GM18499 (cell line): ENCODE measurements around the gene PPP1R37.

Experiments
- ATAC-seq: cut with Tn5 transposase; IDR thresholded peaks from one replicate; pipeline ENCODE4 v1.9.1; 2021; ENCODE audit warnings: moderate number of reproducible peaks; ENCODE audit not compliant: insufficient read depth, unreplicated experiment

Gene PPP1R37

DNA sequence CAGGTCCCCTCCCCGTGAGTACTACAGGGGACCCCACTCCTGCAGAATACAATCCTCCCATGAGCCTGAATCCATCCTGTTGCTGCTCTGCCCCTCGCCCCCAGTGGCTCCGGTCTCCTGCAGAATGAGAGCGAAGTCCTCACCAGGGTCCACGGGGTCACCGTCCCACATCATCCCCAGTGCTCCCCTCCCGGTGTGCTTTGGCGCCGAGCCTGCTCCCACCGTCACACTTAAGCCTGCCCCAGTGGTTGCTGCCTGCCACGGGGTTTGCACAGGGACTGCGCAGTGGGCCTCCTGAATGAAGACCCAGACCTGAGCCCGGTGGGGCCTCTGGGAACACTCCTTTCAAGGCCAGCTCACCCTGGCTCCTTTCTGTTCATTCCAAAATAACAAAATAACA, 37.3 kb downstream of the PPP1R37 start:
- no peak for ATAC-seq

DNA sequence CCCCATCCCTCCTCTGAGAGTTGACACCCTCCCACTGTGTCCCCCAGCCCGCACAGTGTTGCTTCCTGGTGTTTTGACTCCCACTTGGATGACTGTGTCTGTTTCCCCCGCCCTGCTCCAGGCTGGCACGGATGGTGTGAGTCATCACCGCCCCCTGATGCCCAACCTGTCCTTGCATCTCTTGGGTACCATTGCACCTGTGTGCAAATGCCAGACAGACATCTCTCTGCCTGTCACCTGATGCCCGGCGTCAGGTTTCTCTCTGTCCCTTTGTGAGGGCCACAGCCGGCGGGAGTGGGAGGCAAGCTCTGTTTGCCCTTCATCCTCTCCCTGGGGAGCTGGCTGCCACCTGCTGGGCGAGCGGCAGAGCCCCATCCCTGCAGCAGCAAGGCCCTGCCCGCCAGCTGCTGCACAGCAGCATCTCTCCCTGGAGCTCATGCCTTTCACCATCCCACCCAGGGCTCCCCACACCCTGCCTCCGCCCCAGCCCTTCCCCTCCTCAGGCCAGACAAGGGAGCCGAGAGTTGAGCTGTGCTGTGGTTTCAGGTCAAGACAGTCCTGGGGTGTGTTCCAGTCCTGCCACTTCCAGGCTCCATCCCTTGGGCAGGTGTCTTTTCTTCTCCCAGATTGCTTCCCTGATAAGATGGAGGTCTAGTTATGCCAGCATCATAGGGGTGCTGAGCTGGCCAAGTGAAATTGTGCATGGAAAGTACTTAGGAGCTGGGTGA, 38.1 kb downstream of the PPP1R37 start:
- no peak for ATAC-seq

DNA sequence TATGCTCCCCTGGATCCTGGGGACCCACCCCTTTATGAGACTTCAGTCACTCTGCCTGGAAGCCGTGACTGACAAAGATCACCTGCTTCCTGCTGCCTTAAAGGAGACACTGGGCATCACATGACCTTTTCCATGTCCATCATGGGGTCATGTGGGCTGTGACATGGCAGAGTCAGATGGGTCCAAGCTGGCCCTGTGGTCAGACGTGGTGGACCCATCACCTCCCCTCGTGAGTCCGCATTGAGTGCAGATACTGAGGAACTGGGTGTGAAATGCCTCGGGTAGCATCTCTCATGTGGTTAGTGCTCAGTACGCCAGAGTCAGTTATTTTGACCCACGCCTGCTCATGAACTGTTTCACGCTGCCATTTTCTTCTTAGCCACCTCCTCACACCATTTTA, 40.7 kb downstream of the PPP1R37 start:
- ATAC-seq: no peak

DNA sequence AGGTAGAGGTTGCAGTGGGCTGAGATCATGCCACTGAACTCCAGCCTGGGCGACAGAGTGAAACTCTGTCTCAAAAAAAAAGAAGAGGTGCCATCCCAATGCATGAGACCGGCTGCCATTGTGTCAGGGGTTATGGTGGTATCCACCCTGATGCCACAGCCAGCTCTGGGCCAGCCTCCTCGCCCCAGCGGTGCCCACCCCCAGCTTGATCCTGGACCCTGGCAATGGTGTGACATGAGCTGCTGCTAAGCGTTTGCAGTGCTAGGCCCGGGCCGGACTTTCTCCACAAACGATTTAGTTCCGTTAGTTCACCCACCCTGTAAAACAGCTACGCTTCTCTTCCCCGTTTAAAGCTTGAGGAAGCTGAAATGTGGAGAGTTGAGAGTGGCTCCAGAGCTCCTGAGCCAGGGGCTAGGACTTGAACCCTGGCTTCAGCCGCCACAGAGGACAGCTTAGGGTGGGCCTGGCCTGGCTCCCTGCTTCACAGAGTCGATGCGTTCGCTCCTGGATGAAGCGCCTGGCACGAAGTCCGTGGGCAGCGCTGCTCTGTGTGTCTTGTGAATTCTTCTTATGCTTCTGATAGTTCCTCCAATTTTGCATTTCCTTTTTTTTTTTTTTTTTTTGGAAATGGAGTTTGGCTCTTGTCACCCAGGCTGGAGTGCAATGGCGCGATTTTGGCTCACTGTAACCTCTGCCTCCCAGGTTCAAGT, 42.4 kb downstream of the PPP1R37 start:
- no peak for ATAC-seq

DNA sequence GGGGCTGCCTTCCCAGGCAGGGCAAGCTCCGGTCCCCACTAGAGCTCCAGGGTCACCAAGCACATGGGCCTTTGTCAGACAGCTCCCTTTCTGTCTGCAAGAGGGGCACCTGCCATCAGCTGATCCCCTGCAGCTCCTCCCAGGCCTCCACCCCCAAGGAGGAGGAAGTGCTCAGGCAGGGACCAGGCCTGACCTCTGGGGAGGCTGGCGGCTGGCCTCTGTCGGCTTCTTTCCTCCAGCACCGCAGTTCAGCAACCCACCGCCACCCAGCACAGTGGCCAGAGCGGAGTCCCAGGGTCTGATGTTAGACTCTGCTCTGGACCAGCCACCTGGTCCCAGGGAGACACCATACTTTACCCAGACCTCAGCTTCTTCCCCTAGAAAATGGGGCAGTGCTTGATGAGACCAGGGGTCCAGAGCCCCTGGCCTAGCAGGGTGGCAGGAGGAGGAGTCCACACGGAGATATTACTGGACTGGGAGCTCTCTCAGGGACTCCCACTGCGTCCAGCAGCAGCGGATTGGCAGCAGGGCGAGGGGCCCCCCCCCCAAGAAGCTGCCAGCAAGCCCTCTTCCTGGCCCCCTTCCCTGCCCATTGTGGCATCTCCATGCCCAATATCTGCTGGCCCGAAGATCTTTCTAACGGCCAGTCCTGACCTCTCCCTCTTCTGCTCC, 43.7 kb downstream of the PPP1R37 start:
- no peak for ATAC-seq

DNA sequence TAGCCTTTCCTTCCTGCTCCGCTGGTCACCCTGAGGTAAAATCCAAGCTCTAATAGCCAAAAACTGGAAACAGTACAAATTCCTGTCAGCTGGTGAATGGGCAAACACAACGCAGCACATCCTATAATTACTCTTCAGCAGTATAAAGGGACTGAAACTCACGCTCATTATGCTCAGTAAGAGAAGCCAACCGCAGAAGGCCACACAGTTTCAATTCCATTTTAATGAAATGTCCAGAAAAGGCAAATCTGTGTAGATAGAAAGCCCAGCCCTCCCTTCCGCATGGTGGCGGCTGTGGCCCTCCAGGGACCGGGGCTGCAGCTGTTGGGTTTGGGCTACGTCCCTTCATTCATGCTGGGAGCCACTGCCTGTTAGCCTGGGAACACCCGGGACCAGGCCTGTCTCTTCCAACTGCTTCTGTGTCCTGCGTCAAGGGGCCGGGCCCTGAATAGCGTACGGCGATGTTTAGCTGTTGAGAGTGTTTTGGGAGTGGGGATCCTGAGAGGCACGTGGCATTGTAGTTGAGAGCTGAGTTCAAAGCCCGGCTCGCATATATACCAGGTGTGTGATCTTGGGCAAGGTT, 44.3 kb downstream of the PPP1R37 start:
- no peak for ATAC-seq

DNA sequence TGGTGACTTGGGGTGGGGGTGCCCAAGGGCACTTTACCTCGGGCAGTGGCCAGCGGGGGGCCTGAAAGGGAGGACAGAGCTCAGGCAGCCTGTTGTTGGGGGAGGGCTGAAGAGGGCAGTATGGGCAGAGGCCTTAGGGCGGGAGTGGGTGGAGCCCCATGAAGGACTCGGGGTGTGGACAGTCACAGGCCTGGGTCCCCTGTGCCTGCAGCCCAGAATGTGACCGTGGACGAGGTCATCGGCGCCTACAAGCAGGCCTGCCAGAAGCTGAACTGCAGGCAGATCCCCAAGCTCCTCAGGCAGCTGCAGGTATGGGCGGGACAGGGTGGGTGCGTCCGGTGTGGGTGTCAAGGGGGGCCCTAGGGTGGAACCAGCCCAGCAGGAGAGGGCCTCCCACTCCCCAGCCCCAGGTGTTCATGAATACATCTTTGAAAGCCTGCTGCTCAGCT, 45.3 kb downstream of the PPP1R37 start:
- no peak for ATAC-seq

DNA sequence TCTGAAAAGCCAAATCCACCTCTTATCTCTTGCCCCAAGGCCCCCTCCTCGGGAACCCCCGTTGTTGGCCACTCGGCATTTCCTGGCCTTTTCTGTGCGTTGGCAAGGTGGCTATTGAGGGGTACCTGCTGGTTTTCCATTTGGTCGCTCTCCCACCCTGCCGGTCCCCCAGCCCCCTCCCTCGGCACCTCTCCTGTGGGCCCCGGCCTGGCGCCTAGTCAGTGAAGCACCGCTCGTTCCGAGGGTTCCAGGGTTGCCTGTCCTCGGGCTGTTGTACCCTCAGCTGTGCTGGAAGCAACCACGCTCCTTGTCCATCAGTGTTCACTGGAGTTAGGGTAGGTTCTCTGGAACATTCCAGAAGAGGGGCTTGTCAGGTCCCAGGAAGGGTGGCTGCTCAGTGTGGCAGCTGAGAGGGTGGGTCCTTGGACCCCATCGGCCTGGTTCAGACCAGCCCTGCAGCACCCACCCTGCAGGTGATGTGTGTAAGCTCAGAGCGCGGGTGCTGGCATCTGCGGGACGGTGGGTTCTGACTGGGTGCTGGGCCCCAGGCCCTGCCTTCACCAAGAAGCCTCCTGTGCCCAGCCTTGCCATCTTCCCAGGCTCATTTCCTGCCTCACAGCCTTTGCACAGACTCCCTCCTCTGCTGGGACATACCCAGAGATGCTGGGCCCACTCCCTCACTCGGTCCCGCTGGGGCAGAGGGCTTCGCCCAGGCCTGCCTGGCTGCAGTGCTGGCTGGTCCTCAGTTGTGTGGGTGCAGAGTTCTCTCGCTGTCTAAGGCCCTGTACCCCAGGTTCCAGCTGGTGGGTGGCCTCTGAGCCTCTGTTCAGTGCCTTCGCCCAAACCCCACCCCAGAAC, 46.5 kb downstream of the PPP1R37 start:
- ATAC-seq: no peak

DNA sequence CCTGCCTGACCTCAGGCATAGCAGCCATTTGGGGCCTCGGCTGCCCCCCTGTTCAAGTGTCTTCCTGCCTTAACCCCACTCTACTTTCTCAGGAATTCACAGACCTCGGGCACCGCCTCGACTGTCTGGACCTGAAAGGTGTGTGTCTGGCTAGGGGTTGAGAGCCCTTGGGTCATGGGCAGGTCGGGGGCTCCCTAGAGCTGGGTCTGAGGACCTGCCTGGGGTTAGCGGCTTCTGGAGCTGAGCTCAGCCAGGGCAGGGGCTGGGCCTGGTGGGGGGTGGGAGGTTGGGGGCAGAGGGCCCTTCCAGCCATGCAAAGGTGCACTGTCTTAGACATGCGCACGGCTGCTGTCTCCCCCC, 47.1 kb downstream of the PPP1R37 start:
- ATAC-seq: no peak

DNA sequence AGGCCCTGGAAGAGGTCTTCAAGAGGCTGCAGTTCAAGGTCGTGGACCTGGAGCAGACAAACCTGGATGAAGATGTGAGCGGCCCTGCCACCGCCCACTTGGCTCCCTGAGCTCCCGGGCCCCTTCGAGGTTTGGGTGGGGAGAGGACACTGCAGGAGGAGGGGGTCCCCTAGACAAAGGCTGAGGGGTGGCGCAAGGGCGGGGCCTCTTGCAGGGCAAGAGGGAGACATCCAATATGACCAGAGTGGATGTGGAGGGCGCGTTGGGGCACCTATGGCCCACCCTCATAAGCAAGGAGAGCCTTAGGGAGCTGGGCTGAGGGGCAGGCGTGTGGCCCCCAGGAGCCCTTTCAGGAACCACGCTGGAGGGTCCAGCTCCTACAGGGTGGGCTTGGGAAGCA, 47.6 kb downstream of the PPP1R37 start:
- no peak for ATAC-seq

DNA sequence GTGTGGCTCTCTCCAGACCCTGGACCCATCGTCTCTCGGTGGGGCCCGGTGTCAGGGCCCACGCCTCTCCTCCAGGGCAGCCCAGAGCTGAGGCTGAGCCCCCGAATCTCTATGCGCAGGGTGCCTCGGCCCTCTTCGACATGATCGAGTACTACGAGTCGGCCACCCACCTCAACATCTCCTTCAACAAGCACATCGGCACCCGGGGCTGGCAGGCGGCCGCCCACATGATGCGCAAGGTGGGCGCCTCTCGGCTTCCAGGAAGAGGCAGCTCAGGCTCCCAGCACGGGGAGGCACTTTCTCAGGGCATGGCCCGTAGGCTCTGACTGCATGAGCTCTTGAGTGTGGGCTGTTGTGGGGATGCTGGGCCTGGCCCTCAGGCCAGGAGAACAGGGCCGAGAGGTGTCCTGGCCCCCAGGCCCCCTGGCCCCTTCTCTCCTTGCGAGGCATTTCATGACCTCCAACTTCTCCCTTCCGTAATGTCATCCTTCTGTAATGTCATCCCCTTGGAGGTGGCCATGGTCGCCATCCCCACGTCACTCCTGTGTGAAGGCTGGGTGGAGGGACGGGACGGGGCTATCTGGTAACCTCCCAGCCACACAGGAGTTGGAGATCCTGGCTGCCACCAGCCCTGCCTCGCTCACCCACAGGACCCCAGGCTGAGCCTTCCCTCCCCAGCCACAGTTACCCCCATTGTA, 48.4 kb downstream of the PPP1R37 start:
- no peak for ATAC-seq

DNA sequence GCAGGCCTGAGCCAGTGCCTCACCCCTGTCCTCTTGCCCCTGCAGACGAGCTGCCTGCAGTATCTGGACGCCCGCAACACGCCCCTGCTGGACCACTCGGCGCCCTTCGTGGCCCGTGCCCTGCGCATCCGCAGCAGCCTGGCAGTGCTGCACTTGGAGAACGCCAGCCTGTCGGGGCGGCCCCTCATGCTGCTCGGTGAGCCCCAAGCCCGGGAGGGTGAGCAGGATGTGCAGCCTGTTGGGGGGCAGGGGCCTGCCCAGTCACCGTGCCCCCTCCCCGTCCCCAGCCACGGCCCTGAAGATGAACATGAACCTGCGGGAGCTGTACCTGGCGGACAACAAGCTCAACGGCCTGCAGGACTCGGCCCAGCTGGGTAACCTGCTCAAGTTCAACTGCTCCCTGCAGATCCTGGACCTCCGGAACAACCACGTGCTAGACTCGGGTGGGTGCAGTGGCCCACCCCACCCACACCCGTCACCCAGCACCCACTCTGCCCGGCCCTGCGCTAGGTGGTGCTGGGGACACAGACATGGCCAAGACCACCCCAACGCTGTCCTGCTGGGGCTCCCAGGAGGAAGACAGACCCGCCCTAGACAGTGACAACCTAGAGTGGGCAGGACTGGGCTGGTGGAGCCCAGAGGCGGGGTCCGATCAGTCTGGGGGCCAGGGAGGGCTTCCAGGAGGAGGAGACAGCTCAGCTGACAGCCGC, 49.2 kb downstream of the PPP1R37 start:
- ATAC-seq: no peak

DNA sequence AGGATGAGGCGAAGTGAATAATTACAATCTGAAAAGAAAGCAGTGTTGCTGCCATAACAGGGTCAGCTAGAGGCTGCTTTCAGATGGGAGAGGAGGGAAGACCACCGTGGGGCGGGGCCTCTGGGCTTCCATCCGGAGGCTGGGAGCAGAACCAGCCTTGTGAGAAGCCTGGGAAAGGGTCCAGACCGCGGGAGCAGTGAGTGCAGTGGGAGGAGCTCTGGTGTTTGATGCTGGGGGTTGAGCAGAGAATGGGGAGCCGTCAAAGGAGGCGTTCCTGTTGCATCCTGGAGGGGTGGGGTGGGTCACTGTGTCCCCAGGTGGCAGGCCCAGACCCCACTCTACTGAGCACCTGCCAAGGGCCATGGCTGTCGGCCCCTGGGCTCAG, 49.7 kb downstream of the PPP1R37 start:
- ATAC-seq: no peak

DNA sequence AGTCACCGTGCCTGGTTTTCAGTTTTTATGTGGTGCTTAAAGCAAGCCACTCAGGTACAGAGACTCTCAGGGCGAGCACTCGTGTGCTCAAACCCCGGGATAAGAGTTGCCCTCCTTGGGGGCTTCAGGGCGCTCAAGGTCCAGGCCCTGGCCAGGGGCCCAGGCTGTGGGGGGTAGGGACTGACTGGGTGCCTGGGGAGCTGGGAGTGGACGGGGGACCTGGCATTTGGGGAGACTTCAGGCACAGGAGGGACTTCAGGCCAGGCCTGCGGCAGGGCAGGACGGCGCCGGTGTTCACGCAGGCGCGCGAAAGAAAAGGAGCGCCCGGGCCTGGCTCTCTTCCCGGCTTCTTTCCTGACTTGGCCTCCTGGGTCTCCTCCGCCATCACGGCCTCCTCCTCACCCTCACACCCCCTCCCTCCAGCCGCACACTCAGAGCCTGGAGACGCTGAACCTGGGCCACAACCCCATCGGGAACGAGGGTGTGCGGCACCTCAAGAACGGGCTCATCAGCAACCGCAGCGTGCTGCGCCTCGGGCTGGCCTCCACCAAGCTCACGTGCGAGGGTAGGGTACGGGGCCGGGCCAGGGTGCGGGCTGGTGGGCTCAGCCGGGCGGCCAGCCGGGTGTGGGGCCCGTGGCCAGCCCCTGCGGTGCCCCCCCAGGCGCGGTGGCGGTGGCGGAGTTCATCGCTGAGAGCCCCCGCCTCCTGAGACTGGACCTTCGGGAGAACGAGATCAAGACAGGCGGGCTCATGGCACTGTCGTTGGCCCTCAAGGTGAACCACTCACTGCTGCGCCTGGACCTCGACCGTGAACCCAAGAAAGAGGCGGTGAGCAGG, 51.7 kb downstream of the PPP1R37 start:
- ATAC-seq: no peak

DNA sequence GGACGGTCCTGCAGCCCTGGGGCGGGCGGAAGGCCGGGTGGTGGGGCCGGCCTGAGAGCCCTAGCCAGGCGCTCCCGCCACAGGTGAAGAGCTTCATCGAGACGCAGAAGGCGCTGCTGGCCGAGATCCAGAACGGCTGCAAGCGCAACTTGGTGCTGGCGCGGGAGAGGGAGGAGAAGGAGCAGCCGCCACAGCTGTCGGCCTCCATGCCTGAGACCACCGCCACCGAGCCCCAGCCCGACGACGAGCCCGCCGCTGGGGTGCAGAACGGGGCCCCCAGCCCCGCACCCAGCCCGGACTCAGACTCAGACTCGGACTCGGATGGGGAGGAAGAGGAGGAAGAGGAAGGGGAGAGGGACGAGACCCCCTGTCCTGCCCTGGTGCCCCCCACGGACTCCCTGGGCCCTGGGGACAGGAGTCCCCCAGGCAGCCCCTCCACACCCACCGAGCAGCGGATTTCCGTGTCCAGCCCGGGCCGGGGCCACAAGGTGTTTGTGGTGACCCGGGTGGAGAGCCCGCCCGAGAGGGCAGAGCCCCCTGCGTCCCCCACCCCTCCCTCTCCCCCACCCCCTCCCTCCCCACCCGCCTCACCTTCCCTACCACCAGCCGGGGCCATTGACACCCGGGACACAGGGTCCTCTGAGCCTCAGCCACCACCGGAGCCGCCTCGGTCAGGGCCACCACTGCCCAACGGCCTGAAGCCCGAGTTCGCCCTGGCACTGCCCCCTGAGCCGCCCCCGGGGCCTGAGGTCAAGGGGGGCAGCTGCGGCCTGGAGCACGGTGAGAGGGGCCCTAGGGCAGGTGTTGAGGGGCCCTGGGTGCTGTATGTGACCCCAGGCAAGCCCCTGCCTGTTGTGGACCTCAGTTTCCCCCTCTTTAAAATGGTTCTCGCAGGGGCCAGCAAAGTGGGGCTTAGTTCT, 52.6 kb downstream of the PPP1R37 start:
- no peak for ATAC-seq

DNA sequence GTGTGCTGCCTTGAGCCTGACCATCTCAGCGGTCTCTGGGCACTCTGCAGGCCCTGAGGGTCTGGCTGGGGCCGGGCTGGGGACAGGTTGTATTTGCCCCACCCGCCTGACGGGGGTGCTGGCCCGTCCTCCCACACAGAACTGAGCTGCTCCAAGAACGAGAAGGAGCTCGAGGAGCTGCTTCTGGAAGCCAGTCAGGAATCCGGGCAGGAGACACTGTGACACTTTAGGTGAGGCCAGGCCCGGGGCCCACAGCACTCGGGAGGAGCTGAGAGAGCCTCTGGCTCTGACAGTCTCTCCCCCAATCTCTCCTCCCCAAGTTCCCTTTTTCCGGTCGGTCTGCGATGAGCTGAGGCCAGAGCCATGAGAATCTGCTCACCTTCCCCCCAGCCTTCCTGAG, 53.3 kb downstream of the PPP1R37 start:
- no peak for ATAC-seq

DNA sequence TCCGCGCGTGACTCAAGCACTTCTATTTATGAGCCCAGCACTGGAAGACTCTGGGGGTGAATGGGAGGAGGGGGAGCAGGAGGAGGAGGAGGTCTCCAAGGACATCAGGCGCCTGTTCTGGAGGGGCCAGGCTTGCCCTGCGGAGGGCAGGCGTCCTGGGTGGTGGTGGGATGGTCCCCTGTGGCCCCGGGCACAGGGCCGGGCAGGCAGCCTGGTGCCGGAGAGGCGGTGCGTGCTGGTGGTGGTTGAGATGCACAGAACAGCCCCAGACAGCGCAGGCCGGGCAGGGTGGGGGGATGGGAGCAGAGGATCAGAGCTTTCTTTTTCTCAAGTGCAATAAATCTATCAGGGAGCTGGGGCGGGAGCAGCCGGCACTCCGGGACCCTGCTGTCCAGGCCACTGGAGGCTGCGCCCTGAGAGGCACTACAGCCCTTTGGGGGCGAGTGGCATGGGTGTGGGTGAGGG, 53.8 kb downstream of the PPP1R37 start:
- no peak for ATAC-seq
